ENCODE data around the gene SNAP25.

The SNAP25 gene

DNA sequence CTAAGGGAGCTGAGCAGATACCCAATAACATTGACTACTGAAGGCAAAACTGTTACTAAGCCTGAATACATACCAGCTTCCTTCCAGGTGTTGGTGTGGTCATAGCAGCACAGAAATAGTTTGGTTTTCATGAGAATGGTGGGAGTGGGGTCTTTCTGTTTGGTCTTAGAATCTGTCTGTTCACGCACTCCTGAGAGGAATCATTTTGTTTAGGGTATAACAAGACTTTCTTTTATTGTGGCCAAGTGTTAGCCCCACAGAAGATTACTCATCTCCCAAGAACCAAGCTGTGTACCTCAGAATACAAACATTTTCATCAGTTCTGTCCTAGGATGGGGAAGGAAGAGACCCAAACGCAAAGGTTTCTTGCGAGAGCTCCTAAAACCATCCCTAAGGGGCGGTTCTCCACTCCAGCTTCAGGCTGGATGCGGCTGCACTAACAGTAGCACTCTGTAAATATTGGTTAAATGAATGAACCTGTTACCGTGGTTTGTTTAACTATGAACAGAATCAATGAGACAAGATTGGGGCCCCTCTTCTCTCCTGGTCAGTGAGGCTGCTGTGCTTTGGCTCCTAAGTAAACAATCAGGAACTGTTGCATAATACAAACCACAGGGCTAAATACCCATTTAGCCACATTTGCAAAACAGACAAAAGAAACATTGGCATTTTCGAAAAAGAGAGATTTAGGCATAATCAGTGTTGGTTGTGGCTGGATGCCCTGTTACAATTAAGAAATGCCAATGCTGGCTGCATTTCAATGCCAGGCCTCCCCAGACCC is 44.9 kb downstream of the SNAP25 start:
- H3K36me3 ChIP-seq (ENCODE audit: insufficient read depth, low read length) = no peaks in the 10 kb centered on the region
- no peaks in the 10 kb centered on the region for H3K9me3 ChIP-seq (ENCODE audit: low read depth, low read length)
- H3K9ac ChIP-seq (ENCODE audit: insufficient read length) = no peak overlapping the region
- H3K27ac ChIP-seq = no peak overlapping the region
- DNase-seq (ENCODE audit: low read depth, low spot score) = no peak
- TF ChIP-seq EZH2 (IDR thresholded peaks at IDR 0.05) = no peak
- no peak for TF ChIP-seq POLR2AphosphoS5 (IDR thresholded peaks at IDR 0.05; ENCODE audit: borderline replicate concordance, low read depth, low read length)
- no peak for TF ChIP-seq FOXP2 (optimal IDR thresholded peaks at IDR 0.05; ENCODE audit: control extremely low read depth, extremely low read length, insufficient read depth)
- H3K4me3 ChIP-seq = no peak overlapping the region

DNA sequence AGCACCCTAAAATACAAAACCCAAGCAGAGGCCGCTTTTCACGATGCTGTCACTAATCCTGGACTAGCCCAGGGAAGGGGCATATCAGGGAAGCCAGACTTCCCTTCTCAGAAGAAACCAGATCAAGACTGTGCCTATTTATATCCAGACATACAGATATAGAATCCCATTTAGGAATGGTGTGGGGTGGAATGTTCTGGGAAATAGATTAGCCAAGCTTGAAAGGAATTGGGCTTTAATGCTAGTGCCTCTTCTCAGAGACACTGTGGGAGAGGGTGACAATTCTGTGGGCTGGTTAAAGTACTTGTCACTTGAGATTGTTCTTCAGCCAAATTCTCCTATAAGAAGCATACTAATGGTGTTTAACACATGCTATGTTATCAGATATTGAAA is 45.5 kb downstream of the SNAP25 start:
- H3K4me3 ChIP-seq = no peak overlapping the region
- no peak overlapping the region for H3K9ac ChIP-seq (ENCODE audit: insufficient read length)
- no peaks in the 10 kb centered on the region for H3K9me3 ChIP-seq (ENCODE audit: low read depth, low read length)
- DNase-seq (ENCODE audit: low read depth, low spot score) = no peak
- H3K36me3 ChIP-seq (ENCODE audit: insufficient read depth, low read length) = no peaks in the 10 kb centered on the region
- TF ChIP-seq EZH2 (IDR thresholded peaks at IDR 0.05) (no peak), FOXP2 (optimal IDR thresholded peaks at IDR 0.05; ENCODE audit: control extremely low read depth, extremely low read length, insufficient read depth) (no peak), POLR2AphosphoS5 (IDR thresholded peaks at IDR 0.05; ENCODE audit: borderline replicate concordance, low read depth, low read length) (no peak)
- H3K27ac ChIP-seq = no peak overlapping the region

DNA sequence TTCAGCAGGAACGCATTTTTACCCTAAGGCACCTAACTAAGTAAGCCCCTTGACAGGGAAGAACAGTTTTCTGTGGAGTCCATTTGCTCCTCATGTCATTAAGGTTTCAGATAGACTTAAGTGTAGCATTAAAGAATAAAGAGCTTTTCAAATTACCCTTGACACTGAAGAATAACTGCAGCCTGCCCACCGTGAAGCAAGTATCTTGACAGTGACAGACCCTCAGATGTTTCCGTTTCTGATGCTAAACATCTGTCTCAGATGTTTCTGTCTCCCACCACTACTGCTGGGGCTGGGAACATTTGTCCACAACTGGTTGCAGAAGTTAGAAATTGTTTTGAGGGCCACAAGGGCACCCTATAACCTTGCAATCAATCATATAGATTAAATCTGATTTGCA is 50.0 kb downstream of the SNAP25 start:
- Histone ChIP-seq H3K9me3 (ENCODE audit: low read depth, low read length) (no peaks in the 10 kb centered on the region), H3K27ac (no peak overlapping the region), H3K36me3 (ENCODE audit: insufficient read depth, low read length) (no peaks in the 10 kb centered on the region), H3K4me3 (no peak overlapping the region), H3K9ac (ENCODE audit: insufficient read length) (no peak overlapping the region)
- TF ChIP-seq EZH2 (IDR thresholded peaks at IDR 0.05) (no peak), POLR2AphosphoS5 (IDR thresholded peaks at IDR 0.05; ENCODE audit: borderline replicate concordance, low read depth, low read length) (no peak), FOXP2 (optimal IDR thresholded peaks at IDR 0.05; ENCODE audit: control extremely low read depth, extremely low read length, insufficient read depth) (no peak)
- no peak for DNase-seq (ENCODE audit: low read depth, low spot score)

DNA sequence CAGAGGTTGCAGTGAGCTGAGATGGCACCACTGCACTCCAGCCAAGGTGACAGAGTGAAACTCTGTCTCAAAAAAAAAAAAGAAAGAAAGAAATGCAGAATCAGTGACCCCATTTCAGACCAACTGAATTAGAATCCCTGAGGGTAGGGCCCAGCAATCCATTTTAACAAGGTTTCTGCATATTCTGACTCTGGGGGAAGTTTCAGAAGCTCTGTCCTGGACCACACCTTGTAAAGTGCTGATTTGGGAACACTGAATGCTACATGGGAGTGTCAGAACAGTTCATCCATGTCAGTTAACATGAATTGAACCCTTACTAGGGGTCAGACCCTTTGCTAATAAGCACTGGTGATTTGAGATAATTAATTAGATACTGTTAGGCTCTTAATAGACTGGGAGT is 52.0 kb downstream of the SNAP25 start:
- no peaks in the 10 kb centered on the region for H3K9me3 ChIP-seq (ENCODE audit: low read depth, low read length)
- TF ChIP-seq POLR2AphosphoS5 (IDR thresholded peaks at IDR 0.05; ENCODE audit: borderline replicate concordance, low read depth, low read length) = no peak
- no peak for TF ChIP-seq FOXP2 (optimal IDR thresholded peaks at IDR 0.05; ENCODE audit: control extremely low read depth, extremely low read length, insufficient read depth)
- no peak for TF ChIP-seq EZH2 (IDR thresholded peaks at IDR 0.05)
- H3K27ac ChIP-seq = no peak overlapping the region
- no peak for DNase-seq (ENCODE audit: low read depth, low spot score)
- H3K4me3 ChIP-seq = no peak overlapping the region
- no peak overlapping the region for H3K9ac ChIP-seq (ENCODE audit: insufficient read length)
- H3K36me3 ChIP-seq (ENCODE audit: insufficient read depth, low read length) = no peaks in the 10 kb centered on the region

DNA sequence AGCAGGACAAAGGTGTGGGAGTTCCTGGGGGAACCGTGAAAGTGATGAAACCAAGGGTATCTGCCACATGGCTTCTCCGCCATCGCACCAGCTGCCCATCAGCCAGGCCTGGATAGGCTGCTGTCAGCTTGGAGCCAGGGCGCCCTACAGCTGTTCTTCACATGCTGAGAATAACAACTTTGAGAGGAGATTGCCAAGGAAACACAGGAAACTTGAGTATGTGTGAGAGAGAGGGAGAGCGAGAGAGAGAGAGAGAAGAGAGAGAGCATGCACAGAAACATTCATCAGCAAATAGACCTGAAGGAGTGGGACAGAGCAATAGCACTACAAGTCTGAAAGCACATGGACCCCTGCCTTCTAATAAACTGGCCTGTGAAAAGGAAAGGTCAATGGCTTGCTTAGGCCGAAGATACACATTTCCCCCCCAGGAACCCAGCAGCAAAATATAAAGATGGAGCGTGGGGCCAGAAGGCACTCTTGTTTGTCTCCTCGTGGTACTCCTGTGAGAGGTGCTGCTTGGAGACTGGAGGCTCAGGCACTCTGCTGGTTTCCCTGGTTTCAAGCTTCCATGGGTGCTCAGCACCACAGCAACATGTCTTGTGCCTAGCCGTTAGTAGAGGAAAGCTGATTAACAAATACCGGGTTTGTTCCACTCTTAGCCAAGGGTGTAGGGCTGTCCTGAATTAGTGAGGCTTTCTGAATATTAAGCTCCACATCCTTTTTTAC is 53.0 kb downstream of the SNAP25 start:
- DNase-seq (ENCODE audit: low read depth, low spot score) = no peak
- Histone ChIP-seq H3K27ac (no peak overlapping the region), H3K36me3 (ENCODE audit: insufficient read depth, low read length) (no peaks in the 10 kb centered on the region), H3K9ac (ENCODE audit: insufficient read length) (no peak overlapping the region), H3K9me3 (ENCODE audit: low read depth, low read length) (no peaks in the 10 kb centered on the region), H3K4me3 (no peak overlapping the region)
- TF ChIP-seq POLR2AphosphoS5 (IDR thresholded peaks at IDR 0.05; ENCODE audit: borderline replicate concordance, low read depth, low read length) = no peak
- TF ChIP-seq EZH2 (IDR thresholded peaks at IDR 0.05) = no peak
- no peak for TF ChIP-seq FOXP2 (optimal IDR thresholded peaks at IDR 0.05; ENCODE audit: control extremely low read depth, extremely low read length, insufficient read depth)

DNA sequence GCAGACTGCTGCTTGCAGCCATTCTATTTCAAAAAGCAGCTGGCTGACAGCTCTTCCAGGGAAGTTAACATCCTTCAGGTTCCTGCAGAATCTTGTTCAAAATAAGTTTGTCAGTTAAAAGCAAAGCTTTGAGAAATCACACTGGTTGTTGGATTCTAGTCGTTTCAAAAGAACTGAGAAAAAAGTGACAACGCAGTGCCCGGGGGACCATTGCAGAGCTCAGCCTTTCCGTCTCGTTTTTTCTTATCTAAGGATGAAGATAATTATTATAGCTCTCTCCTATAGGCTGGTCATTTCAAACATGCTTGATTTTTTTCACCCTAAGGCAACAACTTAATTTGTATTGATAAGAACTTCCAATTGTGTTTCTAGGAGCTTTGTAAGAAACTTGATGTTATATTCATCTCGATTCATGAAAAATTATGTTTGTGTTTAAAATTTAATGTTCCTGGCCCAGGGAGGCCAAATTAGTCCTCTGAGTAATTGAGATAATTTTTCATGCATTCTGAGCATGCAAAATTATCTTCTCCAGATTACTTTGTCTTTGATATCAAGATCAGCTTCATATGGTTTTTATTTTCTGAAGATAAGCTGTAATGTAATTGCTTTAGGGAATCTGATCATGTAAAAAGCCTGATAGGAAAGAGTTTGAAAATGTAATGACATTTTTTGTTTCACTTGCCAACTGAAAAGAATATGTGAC is 58.4 kb downstream of the SNAP25 start:
- Histone ChIP-seq H3K4me3 (peak overlapping the region; percentile 51), H3K27ac (peak overlapping the region; percentile 79), H3K36me3 (ENCODE audit: insufficient read depth, low read length) (no peaks in the 10 kb centered on the region), H3K9me3 (ENCODE audit: low read depth, low read length) (no peaks in the 10 kb centered on the region), H3K9ac (ENCODE audit: insufficient read length) (peak overlapping the region; percentile 57)
- no peak for DNase-seq (ENCODE audit: low read depth, low spot score)
- no peak for TF ChIP-seq FOXP2 (optimal IDR thresholded peaks at IDR 0.05; ENCODE audit: control extremely low read depth, extremely low read length, insufficient read depth)
- TF ChIP-seq EZH2 (IDR thresholded peaks at IDR 0.05) = no peak
- TF ChIP-seq POLR2AphosphoS5 (IDR thresholded peaks at IDR 0.05; ENCODE audit: borderline replicate concordance, low read depth, low read length) = no peak; the same call in 1 of the 2 replicates

DNA sequence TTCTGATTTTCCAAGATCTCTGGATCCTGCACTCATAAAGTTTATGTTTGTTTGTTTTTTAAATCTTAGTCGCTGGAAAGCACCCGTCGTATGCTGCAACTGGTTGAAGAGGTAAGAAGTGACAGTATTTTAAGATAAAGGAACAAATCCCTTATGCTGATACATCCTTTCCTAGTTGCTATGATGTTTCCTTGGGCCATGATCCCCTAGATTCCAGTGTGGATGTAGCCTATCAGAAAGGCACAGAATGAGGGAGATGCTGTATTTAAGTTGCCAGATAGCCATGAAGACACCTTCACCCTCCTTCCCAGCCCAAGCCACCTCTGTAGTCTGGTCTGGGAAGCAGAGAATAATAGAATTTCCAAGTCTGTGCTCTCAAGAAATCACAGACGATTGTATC is 59.0 kb downstream of the SNAP25 start:
- no peak for DNase-seq (ENCODE audit: low read depth, low spot score)
- Histone ChIP-seq H3K27ac (peak overlapping the region; percentile 79), H3K9me3 (ENCODE audit: low read depth, low read length) (no peaks in the 10 kb centered on the region), H3K4me3 (peak overlapping the region; percentile 51), H3K36me3 (ENCODE audit: insufficient read depth, low read length) (no peaks in the 10 kb centered on the region), H3K9ac (ENCODE audit: insufficient read length) (no peak overlapping the region)
- TF ChIP-seq EZH2 (IDR thresholded peaks at IDR 0.05) (no peak), FOXP2 (optimal IDR thresholded peaks at IDR 0.05; ENCODE audit: control extremely low read depth, extremely low read length, insufficient read depth) (no peak), POLR2AphosphoS5 (IDR thresholded peaks at IDR 0.05; ENCODE audit: borderline replicate concordance, low read depth, low read length) (no peak)

DNA sequence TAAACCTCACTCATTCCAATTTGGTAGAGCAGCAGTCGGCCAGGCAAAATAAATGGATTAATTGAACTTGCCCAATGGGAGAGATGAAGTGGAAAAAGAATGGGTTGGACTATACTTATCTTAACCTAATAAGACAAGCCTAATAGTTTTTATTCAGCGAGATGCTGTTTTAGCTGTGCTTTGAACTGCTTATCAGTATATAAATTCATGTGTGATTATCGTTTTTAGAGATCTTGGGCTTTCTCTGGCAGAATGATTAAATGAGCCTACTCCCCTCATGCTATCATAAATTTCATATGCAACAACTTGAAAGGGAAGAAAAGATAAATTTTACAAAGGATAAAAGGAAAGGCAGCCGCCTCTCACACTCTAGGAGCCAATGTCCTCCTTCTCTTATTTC is 59.8 kb downstream of the SNAP25 start:
- DNase-seq (ENCODE audit: low read depth, low spot score) = no peak
- H3K9ac ChIP-seq (ENCODE audit: insufficient read length) = no peak overlapping the region
- H3K9me3 ChIP-seq (ENCODE audit: low read depth, low read length) = no peaks in the 10 kb centered on the region
- H3K36me3 ChIP-seq (ENCODE audit: insufficient read depth, low read length) = no peaks in the 10 kb centered on the region
- no peak overlapping the region for H3K4me3 ChIP-seq
- no peak overlapping the region for H3K27ac ChIP-seq
- TF ChIP-seq FOXP2 (optimal IDR thresholded peaks at IDR 0.05; ENCODE audit: control extremely low read depth, extremely low read length, insufficient read depth) (no peak), POLR2AphosphoS5 (IDR thresholded peaks at IDR 0.05; ENCODE audit: borderline replicate concordance, low read depth, low read length) (no peak), EZH2 (IDR thresholded peaks at IDR 0.05) (no peak)

All from SK-N-MC (cell line).